SK-N-SH (cell line): Measurements from ENCODE around the gene GPRC6A. TPM values are rescaled to one million over a fixed set of nuclear protein-coding genes. Genes with fewer than 3 reads are reported as not detected.

Source experiments
- CTCF ChIA-PET: fragments of 300-600, 350-600 bp; formaldehyde crosslinking; extraction: SDS; loops from one replicate; lab custom pipeline; 2021; lab: Yijun Ruan, JAX
- POLR2A ChIA-PET: fragments of 350-600 bp; sonication (Branson Sonifier 250); formaldehyde crosslinking; extraction: SDS; loops from one replicate; lab custom pipeline; 2020; ENCODE audit warnings: antibody characterized with exemption, inconsistent platforms; lab: Yijun Ruan, JAX
- DNase-seq: peaks from one replicate; pipeline ENCODE4 v3.0.0; 2012
- H2AFZ ChIP-seq: fragments of 200-600 bp; sonication (generic); 2 replicates; pipeline ENCODE4 v1.8.1; 2016; ENCODE audit warnings: antibody characterized with exemption, mild to moderate bottlenecking, low read depth
- H3F3A ChIP-seq: fragments of 200-600 bp; sonication (generic); replicated peaks from 2 replicates; pipeline ENCODE3; 2016; ENCODE audit warnings: antibody characterized with exemption, mild to moderate bottlenecking; ENCODE audit not compliant: insufficient read depth
- H3K27ac ChIP-seq, 2 experiments: fragments of 200-500 bp in 1 of 2; fragments of 200-600 bp in 1 of 2; sonication (Bioruptor generic) in 1 of 2; sonication (generic), shearing (Covaris generic) in 1 of 2; 2 replicates each; pipeline versions ENCODE4 v1.5.1 to v1.6.1; 2014 to 2016; ENCODE audit warnings: low read depth in 2 of 2, inconsistent platforms in 1 of 2, low read length in 1 of 2, mild to moderate bottlenecking in 1 of 2, mixed read lengths in 1 of 2
- H3K27me3 ChIP-seq: fragments of 200-600 bp; sonication (generic), shearing (Covaris generic); 2 replicates; pipeline ENCODE4 v1.6.1; 2016; ENCODE audit warnings: mixed run types; ENCODE audit not compliant: insufficient read depth
- H3K36me3 ChIP-seq, 2 experiments: fragments of 200-500 bp in 1 of 2; fragments of 200-600 bp in 1 of 2; sonication (Bioruptor generic) in 1 of 2; sonication (generic) in 1 of 2; replicated peaks in 1 of 2; 2 replicates each; pipeline versions ENCODE3 to v1.5.1; 2014 to 2016; ENCODE audit warnings: low read length in 1 of 2, mild to moderate bottlenecking in 1 of 2; ENCODE audit not compliant: insufficient read depth in 2 of 2, control insufficient read depth in 1 of 2
- H3K4me1 ChIP-seq, 2 experiments: fragments of 200-500 bp in 1 of 2; fragments of 200-600 bp in 1 of 2; sonication (Bioruptor generic) in 1 of 2; sonication (generic), shearing (Covaris generic) in 1 of 2; 2 replicates each; pipeline versions ENCODE4 v1.5.1 to v1.6.1; 2014 to 2016; ENCODE audit warnings: low read depth in 1 of 2, low read length in 1 of 2, mixed run types in 1 of 2; ENCODE audit not compliant: insufficient read depth in 2 of 2, control insufficient read depth in 1 of 2
- H3K4me2 ChIP-seq: fragments of 200-600 bp; sonication (generic), shearing (Covaris generic); 2 replicates; pipeline ENCODE4 v1.6.1; 2017; ENCODE audit warnings: mixed run types
- H3K4me3 ChIP-seq, 2 experiments: fragments of 200-500 bp in 1 of 2; fragments of 200-600 bp in 1 of 2; sonication (Bioruptor generic) in 1 of 2; sonication (generic), shearing (Covaris generic) in 1 of 2; 2 replicates each; pipeline versions ENCODE4 v1.5.1 to v1.8.1; 2014 to 2016; ENCODE audit warnings: low read depth in 2 of 2, inconsistent platforms in 1 of 2, low read length in 1 of 2, mild to moderate bottlenecking in 1 of 2, mixed read lengths in 1 of 2, moderate library complexity in 1 of 2
- H3K79me2 ChIP-seq: fragments of 200-600 bp; sonication (generic); 2 replicates; pipeline ENCODE4 v1.8.1; 2017; ENCODE audit warnings: mild to moderate bottlenecking; ENCODE audit not compliant: insufficient read depth
- H3K9ac ChIP-seq: fragments of 200-600 bp; sonication (generic); 2 replicates; pipeline ENCODE4 v1.6.1; 2017; ENCODE audit warnings: mixed run types
- H3K9me2 ChIP-seq: fragments of 200-600 bp; sonication (generic); 2 replicates; pipeline ENCODE4 v1.6.1; 2017; ENCODE audit warnings: mixed run types
- H3K9me3 ChIP-seq: fragments of 200-600 bp; sonication (generic); 2 replicates; pipeline ENCODE4 v1.6.1; 2017; ENCODE audit warnings: mixed run types, mild to moderate bottlenecking, moderate library complexity
- H4K20me1 ChIP-seq: fragments of 200-600 bp; sonication (generic); 2 replicates; pipeline ENCODE4 v1.6.1; 2017; ENCODE audit warnings: mild to moderate bottlenecking, mixed run types; ENCODE audit not compliant: insufficient read depth
- CHD2 ChIP-seq: fragments of 150-350 bp; IDR thresholded peaks from 2 replicates; pipeline ENCODE4 v1.6.1; 2018; ENCODE audit warnings: low read length; ENCODE audit not compliant: partially characterized antibody
- ELF1 ChIP-seq: IDR thresholded peaks from 2 replicates; pipeline ENCODE4 v1.4.0; 2012
- EP300 ChIP-seq, 2 experiments: IDR thresholded peaks; 2 replicates each; pipeline versions ENCODE4 v1.4.0 to v1.6.1; 2012; ENCODE audit warnings: borderline replicate concordance in 1 of 2, low read depth in 1 of 2, low read length in 1 of 2
- FOXJ3 ChIP-seq: sonication (generic); formaldehyde crosslinking; IDR thresholded peaks from 2 replicates; pipeline ENCODE4 v1.5.1; 2020; ENCODE audit warnings: mild to moderate bottlenecking, missing genetic modification reagents
- FOXM1 ChIP-seq: IDR thresholded peaks from 2 replicates; pipeline ENCODE4 v1.4.0; 2012; ENCODE audit warnings: low read depth, mild to moderate bottlenecking
- GABPA ChIP-seq: IDR thresholded peaks from 2 replicates; pipeline ENCODE4 v1.4.0; 2012; ENCODE audit warnings: low read depth, mild to moderate bottlenecking
- IRF3 ChIP-seq: fragments of 150-350 bp; IDR thresholded peaks from 2 replicates; pipeline ENCODE4 v1.6.1; 2016; ENCODE audit warnings: mild to moderate bottlenecking, low read depth, low read length
- JUND ChIP-seq: IDR thresholded peaks from 2 replicates; pipeline ENCODE4 v1.4.0; 2012
- MAX ChIP-seq: IDR thresholded peaks from 2 replicates; pipeline ENCODE4 v1.4.0; 2012; ENCODE audit warnings: low read depth
- MXI1 ChIP-seq: IDR thresholded peaks from 2 replicates; pipeline ENCODE4 v1.6.1; 2012; ENCODE audit warnings: mild to moderate bottlenecking, low read depth, low read length, improper control_type of control experiment
- NFIC ChIP-seq: IDR thresholded peaks from 2 replicates; pipeline ENCODE4 v1.4.0; 2012; ENCODE audit warnings: borderline replicate concordance
- NRF1 ChIP-seq: IDR thresholded peaks from 2 replicates; pipeline ENCODE4 v1.6.1; 2012; ENCODE audit warnings: low read depth, mild to moderate bottlenecking, low read length
- PBX3 ChIP-seq: IDR thresholded peaks from 2 replicates; pipeline ENCODE4; 2012
- RCOR1 ChIP-seq: fragments of 150-350 bp; IDR thresholded peaks from 2 replicates; pipeline ENCODE4 v1.6.1; 2017; ENCODE audit warnings: antibody characterized with exemption, low read length
- REST ChIP-seq: IDR thresholded peaks from 2 replicates; pipeline ENCODE4 v1.6.1; 2012; ENCODE audit warnings: mild to moderate bottlenecking, low read depth, low read length, moderate library complexity
- SIN3A ChIP-seq: IDR thresholded peaks from 2 replicates; pipeline ENCODE4 v1.6.1; 2012; ENCODE audit warnings: low read depth, mild to moderate bottlenecking, low read length, moderate library complexity, borderline replicate concordance
- SMC3 ChIP-seq: IDR thresholded peaks from 2 replicates; pipeline ENCODE4 v1.6.1; 2012; ENCODE audit warnings: low read depth, low read length, improper control_type of control experiment
- TCF12 ChIP-seq: IDR thresholded peaks from 2 replicates; pipeline ENCODE4 v1.4.0; 2012
- USF1 ChIP-seq: IDR thresholded peaks from 2 replicates; pipeline ENCODE4 v1.4.0; 2012; ENCODE audit warnings: low read depth, borderline replicate concordance
- WGBS: methylation state at CpG from one replicate; pipeline ENCODE4 v1.1.6; 2017; ENCODE audit warnings: low lambda C conversion rate; 5-methylcytosine and 5-hydroxymethylcytosine counted together
- polyA plus RNA-seq, 3 experiments: library from polyadenylated mRNA; depleted of rRNA; stranded (reverse); fragments of >200 nt; gene quantifications; 2 replicates each; pipeline ENCODE4 v1.2.3, GENCODE V29; 2012

Gene GPRC6A
- polyA plus RNA-seq, 1 of the 3 experiments (the other 2 are of a cell fraction): not detected

GRCh38 chr6:116773886-116774285 is 55.0 kb downstream of the GPRC6A start:
- WGBS: 4% methylated on average over 1 of the region's 1 CpG
- H3K27me3 ChIP-seq: no peaks in the 10 kb centered on the region
- no peak overlapping the region for H3K4me3 ChIP-seq
- no peak overlapping the region for H3K27ac ChIP-seq
- H3K36me3 ChIP-seq: no peaks in the 10 kb centered on the region
- no peak overlapping the region for H2AFZ ChIP-seq
- POLR2A ChIA-PET: no interaction called here
- no peaks in the 10 kb centered on the region for H3K9me3 ChIP-seq
- H4K20me1 ChIP-seq: no peaks in the 10 kb centered on the region
- no peaks in the 10 kb centered on the region for H3K9me2 ChIP-seq
- no peak for DNase-seq
- CTCF ChIA-PET: no interaction called here
- no peaks in the 10 kb centered on the region; a peak in 1 of 4 replicates for H3K4me1 ChIP-seq
- no peak overlapping the region for H3K9ac ChIP-seq
- H3K79me2 ChIP-seq: no peaks in the 10 kb centered on the region
- H3K4me2 ChIP-seq: no peak overlapping the region
- TF ChIP-seq NFIC (no peak), SMC3 (no peak), CHD2 (no peak), NRF1 (no peak), USF1 (no peak), SIN3A (no peak), FOXJ3 (CRISPR knock-in tag) (no peak), GABPA (no peak), REST (no peak), EP300 (IDR thresholded peaks at IDR 0.05; ENCODE audit: borderline replicate concordance in 1 of 2, low read depth in 1 of 2, low read length in 1 of 2) (no peak), ELF1 (no peak)
- H3F3A ChIP-seq: no peaks in the 10 kb centered on the region

- Histone ChIP-seq H3K4me1 (no peaks in the 10 kb centered on the region; a peak in 2 of 4 replicates), H3K27ac (no peak overlapping the region), H3F3A (no peaks in the 10 kb centered on the region), H4K20me1 (no peaks in the 10 kb centered on the region), H3K9ac (no peak overlapping the region), H3K9me2 (no peaks in the 10 kb centered on the region), H3K4me3 (no peak overlapping the region), H3K27me3 (no peaks in the 10 kb centered on the region), H3K9me3 (no peaks in the 10 kb centered on the region), H3K36me3 (no peaks in the 10 kb centered on the region), H2AFZ (no peak overlapping the region), H3K4me2 (no peak overlapping the region), H3K79me2 (no peaks in the 10 kb centered on the region)
- CTCF ChIA-PET: no interaction called here
- DNase-seq: no peak
- POLR2A ChIA-PET: no interaction called here
- WGBS: 7% methylated on average over 1 of the region's 1 CpG
- no peak for TF ChIP-seq JUND
- no peak for TF ChIP-seq PBX3
- no peak for TF ChIP-seq RCOR1
- TF ChIP-seq REST: no peak
- no peak for TF ChIP-seq CHD2
- no peak for TF ChIP-seq MXI1
- no peak for TF ChIP-seq IRF3
- TF ChIP-seq TCF12: no peak
- no peak for TF ChIP-seq MAX
- no peak for TF ChIP-seq FOXM1
- no peak for TF ChIP-seq SMC3
Observed at GRCh38 chr6:116772450-116772849, 56.4 kb downstream of the GPRC6A start.
